Measurements from ENCODE around the gene SMIM1.
A peak's percentile ranks its signal among the peaks of the same experiment; 100 is the strongest.
"Not testable (repeated sequence)": the region's sequence is repeated elsewhere in the genome, so short reads cannot be mapped to it uniquely, and the experiment has no call there.

Gene SMIM1

DNA sequence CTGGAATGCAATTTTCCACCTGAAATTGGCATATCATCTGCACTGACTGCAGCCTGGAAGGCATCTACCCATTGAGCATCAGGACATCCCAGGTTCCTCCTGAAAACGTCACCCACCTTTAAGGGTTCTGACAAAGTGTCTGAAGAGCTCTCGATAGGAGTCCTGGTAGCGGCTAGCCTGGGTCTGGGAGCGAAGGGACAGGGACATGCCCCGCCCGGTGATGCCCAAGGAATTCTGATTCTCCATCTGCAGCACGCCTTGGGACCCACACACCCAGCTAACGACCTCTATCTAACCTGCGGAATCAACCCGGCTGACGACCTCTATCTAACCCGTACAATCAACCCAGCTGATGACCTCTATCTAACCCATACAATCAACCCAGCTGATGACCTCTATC is 33.6 kb upstream of the SMIM1 start:
- DNase-seq = no peak

DNA sequence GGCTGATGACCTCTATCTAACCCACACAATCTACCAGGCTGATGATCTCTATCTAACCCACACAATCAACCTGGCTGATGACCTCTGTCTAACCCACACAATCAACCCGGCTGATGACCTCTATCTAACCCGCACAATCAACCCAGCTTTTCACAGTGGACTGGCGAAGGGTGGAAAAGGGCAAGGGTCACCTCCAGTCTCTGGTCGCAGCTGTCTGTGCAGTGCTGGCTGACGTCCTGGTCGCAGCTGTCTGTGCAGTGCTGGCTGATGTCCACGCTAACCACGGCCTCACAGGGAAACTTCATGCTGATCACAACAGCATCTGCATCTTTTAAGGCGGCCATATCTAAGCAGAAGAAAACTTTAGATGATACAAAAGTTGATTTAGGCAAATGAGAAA is 32.5 kb upstream of the SMIM1 start:
- DNase-seq = no peak

DNA sequence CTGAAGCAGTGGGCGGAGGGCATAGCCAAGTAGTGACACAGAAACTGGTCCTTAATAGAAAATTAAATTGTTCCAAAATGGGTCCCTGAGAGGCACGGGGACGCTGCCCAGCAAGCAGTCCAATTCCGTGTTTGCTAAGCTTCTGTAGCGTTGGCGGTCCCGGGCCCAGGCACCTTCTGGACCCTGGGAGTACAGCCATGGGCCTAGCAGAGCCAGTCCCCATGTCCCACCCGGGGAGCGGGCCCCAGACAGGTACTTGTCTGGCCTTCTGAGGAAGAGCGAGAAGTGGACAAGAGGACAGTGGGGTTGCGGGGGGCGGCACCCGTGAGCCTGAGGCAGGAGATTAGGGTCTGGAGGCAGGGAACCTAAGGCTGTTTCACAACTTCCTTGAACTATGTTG is 31.8 kb upstream of the SMIM1 start:
- DNase-seq = no peak

DNA sequence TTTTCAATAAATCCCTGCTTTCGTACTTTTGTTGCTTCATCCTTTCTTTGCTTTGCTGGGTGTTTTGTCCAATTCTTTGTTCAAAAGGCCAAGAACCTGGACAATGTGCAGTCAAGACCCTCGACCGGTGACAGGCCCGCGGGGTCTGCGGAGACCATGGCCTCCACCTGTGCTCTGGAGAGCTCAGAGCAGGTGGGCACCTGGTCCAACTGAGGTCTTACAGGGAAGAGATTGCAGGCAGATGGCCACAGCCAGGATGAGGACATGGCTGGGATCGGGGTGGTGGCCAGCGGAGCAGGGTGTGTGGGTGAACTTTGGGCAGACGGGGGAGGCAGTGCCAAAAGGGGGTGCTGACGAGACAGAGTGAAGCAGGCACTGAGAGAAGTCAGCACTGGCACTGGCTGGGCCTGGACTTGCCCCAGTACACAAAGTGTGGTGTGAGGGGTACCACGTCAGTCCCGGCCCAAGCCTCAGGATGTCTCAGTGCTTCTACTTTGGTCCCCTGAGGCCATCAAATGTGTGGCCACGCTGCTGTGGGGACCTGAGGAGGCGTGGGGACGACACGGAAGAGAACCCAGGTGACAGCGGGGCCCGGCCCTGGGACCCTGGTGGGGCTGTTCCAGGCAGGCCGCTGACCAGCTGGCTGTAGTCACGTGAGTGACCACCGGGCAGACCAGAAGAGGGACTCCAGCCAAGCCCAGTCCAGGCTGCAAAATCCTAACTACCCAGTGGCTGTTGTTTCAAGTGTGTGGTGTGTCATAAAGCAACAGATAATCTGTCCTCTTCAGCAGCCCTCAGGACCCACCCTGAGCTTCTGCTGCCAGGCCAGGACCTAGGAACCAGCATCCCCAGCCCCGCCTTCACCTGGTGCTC is 30.7 kb upstream of the SMIM1 start:
- no peak for DNase-seq

DNA sequence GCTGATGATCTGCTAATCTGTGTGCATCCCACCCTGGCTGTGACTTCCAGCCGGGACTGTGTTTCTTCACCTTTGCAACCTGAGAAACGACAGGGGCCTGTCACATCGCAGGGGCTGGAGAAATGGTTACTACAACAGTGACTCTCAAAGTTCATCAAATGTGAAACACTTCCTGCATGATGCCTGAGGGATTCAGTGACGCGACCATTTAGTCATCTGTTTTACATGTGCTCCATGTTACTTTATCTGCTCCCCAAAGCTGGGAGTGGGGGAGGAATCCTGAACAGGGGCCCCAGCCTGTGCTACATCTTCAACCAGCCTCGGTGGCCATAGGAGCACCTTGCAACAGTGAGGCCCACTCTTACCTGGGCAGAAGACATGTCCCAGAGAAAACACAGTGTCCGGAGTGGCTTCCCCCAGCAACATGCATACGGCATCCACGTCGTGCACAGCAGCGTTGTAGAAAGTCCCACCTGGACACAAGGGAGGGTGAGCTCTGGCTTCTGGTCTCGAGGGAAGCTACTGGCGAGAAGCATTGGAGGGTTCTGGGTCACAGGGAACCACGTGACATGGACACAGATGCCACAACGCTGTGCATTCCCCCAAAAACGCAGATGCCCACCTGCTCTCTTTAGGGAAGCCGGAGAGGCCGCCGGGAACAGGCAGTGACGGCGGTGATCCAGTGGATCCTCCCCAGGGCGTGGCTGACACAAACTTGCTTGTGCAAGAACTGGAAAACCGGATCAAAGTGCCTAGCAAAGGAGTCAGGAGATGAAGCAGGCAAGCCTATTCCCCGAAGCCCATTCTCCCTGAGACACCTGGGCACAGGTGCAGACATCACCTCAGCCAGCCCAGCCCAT is 29.9 kb upstream of the SMIM1 start:
- DNase-seq = no peak

DNA sequence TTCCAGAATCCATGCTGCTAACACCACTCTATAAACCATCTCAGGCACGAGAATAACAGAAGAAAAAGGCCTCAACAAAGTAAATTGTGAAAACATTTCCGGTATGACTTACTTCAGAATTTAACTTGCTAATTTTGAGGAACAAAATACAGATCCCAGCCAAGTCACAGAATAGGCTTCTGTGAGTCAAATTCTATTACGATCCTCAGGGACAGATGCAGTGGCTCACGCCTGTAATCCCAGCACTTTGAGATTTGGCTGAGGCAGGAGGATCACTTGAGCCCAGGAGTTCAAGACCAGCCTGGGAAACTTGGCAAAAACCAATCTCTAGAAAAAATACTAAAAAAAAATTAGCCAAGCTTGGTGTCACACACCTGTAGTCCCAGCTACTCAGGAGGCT is 29.1 kb upstream of the SMIM1 start:
- no peak for DNase-seq

DNA sequence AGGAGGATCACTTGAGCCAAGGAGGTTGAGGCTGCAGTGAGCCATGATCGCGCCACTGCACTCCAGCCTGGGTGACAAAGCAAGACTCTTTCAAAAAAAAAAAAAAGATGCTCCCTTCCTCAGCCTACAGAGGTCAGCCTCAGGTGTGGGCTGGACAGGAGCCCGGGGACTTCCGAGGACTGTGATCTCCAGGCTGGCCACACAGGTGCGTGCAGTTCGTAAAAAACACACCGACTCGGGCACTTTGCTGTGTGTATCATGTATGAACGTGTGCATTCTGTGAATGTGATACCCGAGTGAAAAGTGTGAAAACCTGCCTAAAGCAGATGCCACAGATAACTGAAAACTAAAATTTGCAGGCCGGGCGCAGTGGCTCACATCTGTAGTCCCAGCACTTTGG is 28.7 kb upstream of the SMIM1 start:
- no peak for DNase-seq

DNA sequence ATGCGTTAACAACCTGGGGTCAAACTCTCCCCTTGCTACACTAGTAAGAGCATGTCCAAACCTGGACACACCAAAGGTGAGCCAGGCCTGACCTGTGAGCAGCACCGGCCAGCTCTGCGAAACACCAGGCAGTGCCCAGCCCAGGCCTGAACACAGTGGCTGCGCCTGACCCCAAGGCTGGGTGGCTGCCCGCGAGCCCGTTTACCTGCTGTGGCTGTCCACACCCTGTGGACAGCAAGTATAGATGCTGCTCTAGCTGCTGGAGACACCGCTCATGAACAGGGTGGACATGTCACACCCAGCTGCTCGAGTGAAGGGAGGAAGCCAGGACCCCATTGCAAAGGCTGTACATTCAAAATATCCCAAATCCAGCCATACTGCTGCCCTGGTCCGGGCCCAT is 27.9 kb upstream of the SMIM1 start:
- DNase-seq = no peak

DNA sequence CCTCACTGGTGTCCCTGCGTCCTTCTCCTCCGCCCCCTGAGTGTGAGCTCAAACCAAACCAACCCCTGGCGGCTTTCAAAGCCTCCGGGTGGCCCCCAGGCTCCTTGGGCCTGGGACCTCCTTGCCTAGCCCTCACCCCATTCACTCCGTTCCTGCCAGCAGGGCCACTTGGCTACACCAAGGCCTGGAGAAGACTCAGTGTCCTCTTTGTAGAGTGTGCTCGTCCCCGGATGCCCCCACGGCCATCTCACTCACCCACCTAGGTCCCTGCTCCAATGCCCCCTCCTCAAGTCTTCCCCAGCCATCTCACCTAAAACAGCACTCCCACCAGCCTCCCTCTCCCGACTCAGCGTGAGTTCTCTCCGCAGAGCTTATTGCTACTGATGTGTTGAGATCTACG is 27.5 kb upstream of the SMIM1 start:
- no peak for DNase-seq

DNA sequence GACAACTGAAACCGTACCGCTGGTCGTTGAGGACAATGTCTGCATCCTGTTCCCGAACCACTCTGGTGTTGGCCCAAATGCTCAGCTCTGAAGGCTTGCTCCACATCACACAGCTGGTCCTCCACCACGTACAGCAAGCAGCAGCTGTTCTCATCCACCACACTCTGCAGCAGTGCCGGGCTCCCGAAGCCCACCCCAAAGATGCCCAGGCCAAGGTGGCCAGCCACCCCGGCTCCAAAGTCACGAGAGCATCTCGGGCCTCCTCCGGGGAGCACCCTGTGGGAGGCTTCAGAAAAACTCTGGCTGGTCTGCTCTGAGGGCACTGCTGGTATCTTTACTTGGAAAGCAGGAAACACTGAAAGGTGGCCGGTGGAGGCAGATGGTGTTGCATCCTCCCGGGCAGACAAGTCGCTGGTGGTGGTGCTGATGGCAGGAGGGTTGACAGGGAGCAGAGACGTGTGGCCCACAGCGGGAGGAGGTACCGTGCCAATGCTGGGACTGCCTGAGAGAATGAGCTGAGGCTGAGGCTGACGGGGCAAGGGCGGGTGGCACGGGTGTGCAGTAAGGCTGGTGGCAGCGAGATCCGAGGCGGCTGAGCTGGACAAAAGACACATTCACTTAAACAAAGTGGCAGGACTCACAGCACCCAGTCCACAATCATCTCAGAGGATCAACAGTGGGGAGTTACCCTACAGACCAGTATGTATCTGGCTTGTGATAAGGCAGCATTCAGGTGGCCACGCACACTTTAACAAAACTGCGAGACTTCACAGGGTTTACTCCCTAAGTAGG is 26.8 kb upstream of the SMIM1 start:
- DNase-seq = no peak

DNA sequence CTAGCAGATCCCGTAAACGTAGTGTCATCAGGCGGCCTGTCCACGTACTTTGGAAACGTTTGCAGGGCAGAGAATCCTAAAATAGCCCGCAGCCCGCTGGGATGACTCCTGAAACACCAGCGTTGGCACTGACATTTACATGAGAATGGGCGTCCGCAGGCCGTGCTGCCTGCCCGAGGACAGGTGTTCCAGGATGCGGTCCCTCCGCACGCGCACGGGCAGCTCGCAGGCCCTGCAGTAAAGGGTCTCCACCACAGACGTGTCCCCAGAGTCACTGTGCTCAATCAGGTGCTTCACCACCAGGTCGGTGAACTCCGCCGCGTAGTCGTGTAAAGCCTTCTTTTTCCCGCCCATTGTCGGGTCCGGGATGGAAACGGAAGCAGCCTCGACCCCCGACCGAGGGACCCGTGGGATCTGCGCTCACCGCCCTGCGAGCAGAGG is 26.1 kb upstream of the SMIM1 start:
- no peak for DNase-seq

DNA sequence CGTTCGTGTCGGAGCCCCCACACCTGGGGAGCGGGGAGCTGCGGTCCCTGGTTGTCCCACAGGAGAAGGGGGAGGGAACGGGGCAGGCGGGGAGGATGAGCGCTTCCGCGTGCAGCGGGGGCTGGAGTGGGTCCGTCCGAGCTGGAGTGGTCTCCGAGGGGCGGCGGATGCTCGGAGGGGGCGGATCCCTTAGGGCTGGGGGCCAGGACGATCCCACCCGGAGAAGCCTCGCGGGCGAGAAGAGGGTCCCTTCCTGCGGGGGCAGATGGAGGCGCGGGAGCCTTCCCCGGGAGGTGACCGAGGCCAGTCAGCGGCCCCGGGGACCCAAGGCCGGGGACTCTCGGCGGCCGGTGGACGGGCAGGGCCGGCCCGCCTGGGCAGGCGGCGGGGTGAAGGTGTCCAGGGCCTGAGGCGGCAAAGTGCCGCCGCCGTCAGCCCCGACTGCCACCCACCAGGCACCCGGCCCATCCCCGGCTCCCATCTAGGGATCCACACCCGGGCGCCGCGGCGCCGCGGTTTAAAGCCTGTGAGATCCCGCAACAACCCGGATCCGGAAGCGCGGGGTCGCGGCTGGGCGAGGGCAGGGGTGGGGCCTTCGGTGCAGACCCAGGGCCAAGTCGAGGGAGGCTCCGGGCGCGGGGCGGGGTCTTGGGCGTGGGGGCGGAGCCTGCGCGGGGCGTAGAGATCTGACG is 25.6 kb upstream of the SMIM1 start:
- DNase-seq = peak; percentile 84

DNA sequence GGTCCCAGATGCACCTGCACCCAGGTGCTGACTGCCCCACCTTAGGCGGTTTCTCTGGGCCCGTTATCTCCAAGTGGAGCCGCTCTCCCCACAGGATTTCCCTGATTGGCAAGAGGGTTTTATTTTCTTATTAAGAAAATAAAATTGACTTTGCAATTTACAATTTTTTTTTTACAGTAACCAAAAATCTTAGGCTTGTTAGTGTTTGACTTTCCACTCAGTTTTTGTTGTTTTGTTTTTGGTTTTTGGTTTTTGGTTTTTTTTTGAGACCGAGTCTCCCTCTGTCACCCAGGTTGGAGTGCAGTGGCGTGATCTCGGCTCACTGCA is 25.1 kb upstream of the SMIM1 start:
- no peak for DNase-seq

DNA sequence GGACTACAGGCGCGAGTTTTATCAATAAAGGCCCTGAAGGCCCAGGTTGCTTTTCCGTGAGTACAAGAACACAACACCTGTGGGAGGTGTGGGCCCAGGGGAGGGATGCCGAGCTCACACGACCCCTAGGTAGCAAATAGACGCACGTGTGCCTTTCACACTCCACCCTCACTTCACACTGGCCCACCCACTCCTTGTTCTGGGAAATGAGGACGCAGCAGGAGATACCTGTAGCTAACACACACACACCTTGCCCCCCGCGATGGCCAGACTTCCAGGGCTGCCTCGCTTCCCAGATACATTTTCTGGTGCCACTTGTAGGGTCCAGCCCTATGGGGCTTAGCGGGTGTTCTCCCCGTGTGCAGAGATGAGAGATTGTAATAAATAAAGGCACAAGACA is 24.6 kb upstream of the SMIM1 start:
- no peak for DNase-seq

DNA sequence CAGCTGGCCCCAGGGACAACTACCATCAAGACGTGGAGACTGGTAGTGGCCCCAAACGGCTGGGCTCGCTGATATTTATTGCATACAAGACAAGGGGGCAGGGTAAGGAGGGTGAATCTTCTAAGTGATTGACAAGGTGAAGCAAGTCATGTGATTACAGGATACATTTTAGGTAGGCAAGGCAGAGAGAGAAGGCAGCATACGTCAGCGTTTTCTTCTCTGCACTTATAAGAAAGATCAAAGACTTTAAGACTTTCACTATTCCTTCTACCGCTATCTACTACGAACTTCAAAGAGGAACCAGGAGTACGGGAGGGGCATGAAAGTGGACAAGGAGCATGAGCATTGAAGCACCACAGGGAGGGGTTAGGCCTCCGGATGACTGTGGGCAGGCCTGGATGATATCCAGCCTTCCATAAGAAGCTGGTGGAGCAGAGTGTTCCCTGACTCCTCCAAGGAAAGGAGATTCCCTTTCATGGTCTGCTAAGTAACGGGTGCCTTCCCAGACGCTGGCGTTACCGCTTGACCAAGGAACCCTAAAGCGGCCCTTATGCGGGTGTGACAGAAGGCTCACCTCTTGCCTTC is 24.1 kb upstream of the SMIM1 start:
- DNase-seq = not testable (repeated sequence)

DNA sequence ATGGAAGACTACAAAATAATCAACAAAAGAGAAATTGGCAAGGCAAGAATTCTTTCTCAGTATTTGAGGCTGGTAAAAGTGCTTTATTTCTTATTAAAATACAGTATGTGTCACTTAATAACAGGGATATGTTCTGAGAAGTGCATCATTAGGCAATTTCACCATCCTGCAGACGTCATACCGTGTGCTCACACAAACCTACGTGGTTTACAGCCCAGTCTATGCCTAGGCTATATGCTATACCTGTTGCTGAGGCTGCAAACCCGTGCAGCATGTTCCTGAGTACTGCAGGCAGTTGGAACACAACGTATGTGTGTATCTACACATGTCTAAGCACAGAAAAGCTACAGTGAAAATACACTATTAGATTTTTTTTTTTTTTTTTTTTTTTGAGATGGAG is 23.0 kb upstream of the SMIM1 start:
- no peak for DNase-seq

DNA sequence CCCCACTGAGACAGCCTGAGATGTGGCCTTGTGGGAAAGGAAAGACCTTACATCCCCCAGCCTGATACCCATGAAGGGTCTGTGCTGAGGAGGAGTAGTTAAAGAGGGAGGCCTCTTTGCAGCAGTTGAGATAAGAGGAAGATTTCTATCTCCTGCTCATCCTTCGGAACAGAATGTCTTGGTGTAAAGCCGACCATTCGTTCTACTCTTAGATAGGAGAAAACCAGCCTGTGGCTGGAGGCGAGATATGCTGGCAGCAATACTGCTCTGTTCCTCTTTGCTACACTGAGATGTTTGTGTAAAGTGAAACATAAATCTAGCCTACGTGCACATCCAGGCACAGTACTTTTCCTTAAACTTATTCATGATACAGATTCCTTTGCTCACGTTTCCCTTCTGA is 21.8 kb upstream of the SMIM1 start:
- no peak for DNase-seq

DNA sequence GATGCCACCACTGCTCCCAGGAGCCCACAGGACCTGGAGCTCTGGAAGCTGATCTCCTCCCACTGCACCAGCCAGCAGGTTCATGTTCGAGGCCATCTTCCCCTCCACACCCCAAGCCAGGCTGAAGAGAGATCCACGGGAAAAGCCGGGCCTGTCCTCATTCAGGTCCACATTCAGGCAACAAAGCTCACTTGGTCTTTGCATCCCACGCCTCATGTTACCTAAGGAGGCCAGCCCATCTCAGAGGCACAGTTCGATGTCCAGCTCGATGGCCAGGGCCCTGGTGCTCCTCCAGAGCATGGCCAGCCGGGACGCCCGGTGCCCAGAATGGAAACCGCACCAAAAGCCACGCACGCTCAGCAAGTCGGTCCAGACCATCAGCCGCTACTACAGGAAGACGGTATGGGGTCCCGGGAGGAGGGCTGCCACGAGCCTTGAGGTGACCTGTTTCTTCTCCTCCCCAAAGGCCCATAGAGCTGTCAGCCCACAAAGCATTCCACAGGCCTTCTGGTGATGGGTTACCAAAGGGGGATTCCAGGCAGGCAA is 20.1 kb upstream of the SMIM1 start, which contains the start of gene CCDC27:
Gene CCDC27 (plus strand): TSS at position 51 of the 546 bp plus-strand sequence. CDS start 32 bp downstream, at position 83.
- DNase-seq = no peak

DNA sequence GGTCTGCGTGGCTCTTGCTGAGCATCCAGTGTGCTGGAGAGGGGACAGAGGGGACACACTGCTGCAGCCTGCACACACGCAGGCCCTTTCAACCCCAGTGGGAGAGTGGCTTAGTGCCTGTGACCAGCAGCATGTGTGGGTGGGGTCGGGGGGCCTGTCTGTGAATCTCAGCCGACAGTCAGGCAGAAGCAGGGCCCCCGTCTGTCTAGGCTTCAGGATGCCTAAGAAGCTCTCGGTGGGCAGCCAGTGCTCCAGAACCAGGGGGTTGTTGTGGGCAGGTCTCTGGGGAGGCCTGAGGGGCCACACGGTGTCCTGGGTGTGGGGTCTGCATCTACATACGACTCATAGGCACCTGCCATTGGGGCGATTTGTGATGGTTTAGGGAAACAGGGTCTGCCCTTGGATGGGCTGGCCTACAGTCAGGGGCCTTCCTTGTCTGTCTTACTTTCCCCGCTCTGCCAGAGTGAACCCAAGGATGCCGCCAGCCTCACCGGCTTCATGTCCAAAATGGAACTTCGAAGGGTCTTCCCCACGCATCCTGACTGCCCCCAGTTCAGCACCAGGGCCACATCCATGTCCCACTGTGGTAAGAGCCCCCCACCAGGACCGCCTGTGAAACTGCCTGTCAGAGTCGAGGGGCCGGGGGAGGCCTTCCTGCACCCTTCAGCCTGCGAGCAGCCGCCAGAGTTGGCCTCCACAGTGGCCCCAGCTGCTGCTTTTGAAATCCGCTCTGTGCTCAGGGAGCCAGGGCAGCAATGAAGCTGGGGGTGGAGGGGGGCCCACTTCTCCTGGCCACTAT is 18.7 kb upstream of the SMIM1 start:
- DNase-seq = no peak

DNA sequence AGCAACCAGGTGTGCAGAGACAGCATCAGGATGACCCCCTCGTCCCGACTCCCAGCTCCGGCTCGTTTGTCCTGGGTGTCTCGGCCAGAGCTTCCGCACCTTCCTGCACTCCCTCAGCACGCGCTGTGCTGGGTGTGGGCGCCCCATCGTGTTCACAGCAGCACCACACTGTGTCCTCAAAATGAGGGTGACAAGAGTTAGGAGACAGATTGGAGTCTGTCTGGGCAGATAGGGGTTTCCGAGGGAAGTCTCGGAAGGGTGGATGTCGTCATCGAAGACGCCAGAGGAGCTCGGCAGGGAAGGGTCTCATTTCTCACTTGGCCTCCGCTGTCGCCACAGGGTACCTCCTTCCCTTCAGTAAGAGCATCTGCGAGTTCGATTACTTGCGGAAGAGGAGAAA is 16.2 kb upstream of the SMIM1 start:
- no peak for DNase-seq

DNA sequence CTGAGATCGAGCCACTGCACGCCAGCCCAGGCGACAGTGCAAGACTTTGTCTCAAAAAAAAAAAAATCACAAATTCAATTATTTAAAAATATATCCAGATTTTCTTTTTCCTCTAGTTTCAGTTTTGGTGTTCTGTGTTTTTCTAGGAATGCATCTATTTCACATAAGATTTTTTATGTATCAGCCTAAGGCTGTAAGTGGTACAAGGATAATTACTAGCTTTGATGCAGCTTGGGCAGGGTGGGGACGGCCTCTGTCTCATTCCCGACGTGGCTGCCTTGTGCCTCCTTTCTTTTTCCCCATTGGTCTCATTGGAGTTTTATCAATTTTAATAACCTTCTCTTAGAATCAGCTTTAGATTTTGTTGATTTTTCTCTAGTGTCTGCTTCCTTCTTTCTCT is 13.4 kb upstream of the SMIM1 start:
- DNase-seq = no peak
